GM19397 (cell line): Measurements from ENCODE around the gene SNRPA.
A peak's percentile ranks its signal among the peaks of the same experiment; 100 is the strongest.
"Not testable (repeated sequence)": the region's sequence is repeated elsewhere in the genome, so short reads cannot be mapped to it uniquely, and the experiment has no call there.

ENCODE experiments used
- ATAC-seq: cut with Tn5 transposase; IDR thresholded peaks from one replicate; pipeline ENCODE4 v1.9.1; 2021; ENCODE audit warnings: mild to moderate bottlenecking, moderate library complexity; ENCODE audit not compliant: unreplicated experiment

SNRPA gene

DNA sequence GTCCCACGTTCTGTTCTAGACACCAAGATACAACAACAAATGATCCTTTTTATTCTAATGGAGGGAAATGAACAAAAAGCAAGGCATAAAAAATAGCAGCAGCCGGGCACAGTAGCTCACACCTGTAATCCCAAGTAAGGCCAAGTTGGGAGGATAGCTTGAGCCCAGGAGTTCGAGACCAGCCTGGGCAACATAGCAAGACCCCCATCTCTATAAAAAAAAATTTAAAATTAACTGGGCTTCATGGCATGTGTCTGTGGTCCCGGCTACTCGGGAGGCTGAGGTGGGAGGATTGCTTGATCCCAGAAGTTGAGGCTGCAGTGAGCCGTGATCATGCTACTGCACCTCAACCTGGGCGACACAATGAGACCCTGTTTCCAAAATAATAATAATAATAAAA is 25.4 kb downstream of the SNRPA start:
- ATAC-seq = no peak

DNA sequence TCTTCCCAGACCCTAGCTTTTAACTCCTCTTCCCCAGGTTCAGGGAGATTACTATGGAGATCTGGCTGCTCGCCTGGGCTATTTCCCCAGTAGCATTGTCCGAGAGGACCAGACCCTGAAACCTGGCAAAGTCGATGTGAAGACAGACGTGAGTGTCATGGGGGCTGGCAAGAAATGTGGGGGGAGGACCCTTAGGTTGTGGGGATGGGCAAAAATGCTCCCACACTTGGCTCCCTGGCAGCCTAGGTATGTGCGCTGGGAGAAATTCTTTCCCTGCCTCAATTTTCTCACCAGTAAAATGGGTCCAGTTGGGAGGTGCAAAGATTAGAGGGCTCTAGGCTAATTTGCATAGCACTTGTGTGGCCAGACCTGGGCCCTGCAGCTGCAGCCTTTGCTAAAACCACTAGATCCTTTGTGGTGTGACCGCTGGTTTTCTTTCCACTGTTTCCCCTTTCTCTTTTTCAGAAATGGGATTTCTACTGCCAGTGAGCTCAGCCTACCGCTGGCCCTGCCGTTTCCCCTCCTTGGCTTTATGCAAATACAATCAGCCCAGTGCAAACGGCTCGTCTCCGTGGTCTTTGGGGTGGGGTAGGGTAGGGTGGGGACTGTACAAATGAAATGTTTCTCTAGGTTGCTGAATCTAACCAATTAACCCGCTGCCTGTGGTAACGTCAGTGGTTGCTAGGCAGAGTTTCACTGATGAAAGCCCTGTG is 26.1 kb downstream of the SNRPA start:
- ATAC-seq = peak; percentile 65

DNA sequence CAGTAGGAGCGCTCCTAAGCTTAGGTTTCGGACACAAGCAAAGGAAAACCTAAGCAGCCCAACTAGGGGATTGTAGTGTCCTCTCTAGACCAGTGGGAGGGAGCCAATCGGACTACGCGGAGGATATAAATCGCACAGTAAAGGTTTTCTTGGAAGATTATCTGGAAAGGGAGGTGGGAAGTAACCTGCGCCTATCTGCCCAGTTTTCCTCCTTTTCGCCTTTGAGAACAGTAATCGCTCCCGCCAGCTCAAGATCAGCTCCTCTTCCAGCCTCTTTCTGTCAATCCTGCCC is 26.6 kb downstream of the SNRPA start:
- ATAC-seq = no peak

DNA sequence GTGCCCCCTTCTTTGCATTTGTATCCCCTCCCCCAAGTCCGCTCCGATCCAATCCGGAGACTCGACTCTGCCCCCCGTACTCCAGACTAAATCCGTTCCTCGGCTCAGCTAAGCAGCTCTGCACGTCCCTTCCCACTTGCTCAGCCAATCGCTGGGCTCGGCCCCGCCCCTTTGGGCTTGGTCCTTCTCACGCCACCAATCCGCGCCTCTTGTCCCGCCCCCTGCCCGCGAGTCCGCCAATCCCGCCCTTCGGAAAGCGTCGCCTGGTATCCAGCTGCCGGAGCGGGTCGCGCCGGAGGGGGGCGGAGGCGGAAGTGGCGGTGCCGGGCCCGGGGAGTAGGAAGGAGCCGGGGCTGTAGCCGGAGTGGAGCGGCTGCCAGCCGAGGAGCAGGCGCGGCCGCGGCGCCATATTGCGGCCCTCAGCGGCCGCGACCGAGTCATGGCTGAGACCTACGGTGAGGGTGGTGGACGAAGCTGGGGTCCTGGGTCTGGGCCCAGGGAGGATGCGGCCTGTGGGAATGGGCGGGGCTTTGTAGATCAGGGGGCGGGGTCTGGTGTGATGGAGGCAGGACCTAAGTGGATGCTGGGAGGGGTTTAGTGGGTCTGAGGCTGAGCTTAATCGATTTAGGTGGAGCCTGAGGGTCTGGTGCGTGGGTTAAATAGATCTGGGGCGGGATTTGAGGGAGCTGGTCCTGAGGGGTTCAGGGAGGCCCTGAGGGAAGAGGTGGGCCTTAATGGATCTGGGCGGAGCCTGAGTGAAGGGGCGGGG is 27.1 kb downstream of the SNRPA start, which contains the start of gene RAB4B:
RAB4B (plus strand) TSS at position 311 of the 769 bp plus-strand sequence; CDS start at position 440, 129 bp downstream.
- ATAC-seq = peak; percentile 65

DNA sequence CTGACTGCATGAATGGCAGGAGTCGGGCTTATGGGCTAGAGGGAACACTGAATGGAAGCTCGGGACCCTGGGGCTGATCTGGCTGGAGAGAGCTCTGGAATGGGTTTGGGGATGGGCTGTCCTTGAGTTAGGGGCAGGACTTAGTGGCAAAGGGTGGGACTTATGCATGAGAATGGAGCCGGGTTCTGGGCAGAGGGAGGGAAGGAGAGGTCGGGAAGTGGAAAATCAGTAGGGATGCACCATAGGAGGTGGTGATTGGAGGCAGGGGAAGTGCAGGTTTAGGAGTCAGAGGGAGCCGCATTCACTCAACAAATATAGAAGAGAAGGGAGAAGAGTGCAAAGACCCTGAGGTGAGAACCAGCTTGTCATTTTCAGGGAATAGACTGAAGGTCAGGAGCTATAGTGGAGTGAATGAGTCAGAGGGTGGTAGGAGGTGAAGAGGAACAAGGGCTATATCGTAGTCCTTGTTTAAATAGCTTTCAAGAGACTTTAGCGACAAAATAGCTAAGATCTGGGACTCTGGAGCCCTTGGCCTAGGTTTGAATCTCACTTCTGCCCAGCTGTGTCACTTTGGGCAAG is 27.8 kb downstream of the SNRPA start:
- no peak for ATAC-seq

DNA sequence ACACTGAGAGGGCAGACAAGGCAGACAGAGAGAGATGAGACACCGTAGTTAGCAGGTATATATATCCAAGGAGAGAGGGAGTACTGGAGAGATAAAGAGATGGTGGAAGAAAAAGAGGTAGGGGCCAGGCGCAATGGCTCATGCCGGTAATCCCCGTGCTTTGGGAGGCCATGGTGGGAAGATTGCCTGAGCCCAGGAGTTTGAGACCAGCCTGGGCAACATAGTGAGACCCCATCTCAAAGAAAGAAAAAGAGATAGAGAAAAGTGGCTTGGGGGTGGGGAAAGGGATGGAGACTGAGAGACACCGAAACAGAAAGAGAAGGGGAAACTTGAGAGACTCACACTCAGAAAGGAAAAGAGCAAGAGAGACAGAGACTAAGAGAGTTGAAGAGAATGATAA is 29.6 kb downstream of the SNRPA start:
- no peak for ATAC-seq

DNA sequence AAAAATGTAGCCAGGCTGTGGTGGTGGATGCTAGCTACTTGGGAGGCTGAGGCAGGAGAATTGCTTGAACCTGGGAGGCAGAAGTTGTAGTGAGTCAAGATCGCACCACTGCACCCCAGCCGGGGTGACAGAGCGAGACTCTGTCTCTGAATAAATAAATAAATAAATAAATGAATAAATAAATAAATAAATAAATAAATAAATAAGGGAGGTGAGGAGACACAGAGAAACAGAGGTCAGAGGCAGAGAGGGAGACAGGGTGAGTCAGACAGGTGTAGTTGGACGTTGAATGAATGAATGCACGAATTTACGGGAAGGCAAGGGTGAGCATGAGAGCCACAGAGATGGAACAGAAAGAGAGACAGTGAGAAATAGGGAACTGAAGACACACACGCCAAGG is 30.1 kb downstream of the SNRPA start:
- no peak for ATAC-seq

DNA sequence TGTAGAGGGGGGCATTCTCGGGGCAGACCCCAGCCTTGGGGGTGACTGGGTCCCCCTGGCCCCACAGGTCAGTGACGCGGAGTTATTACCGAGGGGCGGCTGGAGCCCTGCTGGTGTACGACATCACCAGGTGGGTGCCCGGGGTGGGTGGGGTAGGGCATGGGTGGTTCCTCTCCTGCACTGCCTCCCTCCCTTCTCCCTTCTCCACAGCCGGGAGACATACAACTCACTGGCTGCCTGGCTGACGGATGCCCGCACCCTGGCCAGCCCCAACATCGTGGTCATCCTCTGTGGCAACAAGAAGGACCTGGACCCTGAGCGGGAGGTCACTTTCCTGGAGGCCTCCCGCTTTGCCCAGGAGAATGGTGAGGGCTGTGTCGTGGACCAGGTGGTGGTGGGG is 32.7 kb downstream of the SNRPA start:
- no peak for ATAC-seq

DNA sequence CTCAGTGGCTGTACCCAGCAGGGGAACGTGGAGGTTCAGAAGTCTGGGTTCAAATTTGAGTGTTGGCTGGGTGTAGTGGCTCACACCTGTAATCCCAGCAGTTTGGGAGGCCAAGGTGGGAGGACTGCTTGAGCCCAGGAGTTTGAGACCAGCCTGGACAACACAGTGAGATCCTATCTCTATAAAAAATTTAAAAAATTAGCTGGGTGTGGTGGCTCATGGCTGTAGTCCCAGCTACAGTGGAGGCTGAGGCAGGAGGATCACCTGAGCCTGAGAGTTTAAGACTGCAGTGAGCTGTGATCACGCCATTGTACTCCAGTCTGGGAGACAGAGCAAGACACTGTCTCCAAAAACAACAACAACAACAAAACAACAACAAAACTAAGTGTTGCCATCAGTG is 33.1 kb downstream of the SNRPA start:
- ATAC-seq = not testable (repeated sequence)

DNA sequence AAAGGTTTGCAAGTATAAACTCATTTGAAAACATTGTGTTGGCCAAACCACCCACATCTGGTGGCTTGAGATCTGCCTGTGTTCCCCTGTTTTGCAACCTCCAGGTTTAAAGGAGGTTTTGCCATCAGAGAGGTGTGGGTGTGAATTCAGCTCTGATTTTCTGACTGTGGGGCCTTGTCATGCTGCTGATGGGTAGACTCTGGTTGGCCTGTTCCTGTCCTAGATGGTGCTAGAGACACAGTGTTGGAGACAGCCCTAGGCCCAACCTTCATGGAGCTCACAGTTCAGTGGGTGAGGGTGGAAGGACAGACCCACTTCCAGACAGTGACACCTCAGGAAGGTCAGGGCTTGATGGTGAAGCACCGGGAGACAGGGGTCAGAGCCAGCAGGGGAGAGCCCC is 34.5 kb downstream of the SNRPA start:
- no peak for ATAC-seq

DNA sequence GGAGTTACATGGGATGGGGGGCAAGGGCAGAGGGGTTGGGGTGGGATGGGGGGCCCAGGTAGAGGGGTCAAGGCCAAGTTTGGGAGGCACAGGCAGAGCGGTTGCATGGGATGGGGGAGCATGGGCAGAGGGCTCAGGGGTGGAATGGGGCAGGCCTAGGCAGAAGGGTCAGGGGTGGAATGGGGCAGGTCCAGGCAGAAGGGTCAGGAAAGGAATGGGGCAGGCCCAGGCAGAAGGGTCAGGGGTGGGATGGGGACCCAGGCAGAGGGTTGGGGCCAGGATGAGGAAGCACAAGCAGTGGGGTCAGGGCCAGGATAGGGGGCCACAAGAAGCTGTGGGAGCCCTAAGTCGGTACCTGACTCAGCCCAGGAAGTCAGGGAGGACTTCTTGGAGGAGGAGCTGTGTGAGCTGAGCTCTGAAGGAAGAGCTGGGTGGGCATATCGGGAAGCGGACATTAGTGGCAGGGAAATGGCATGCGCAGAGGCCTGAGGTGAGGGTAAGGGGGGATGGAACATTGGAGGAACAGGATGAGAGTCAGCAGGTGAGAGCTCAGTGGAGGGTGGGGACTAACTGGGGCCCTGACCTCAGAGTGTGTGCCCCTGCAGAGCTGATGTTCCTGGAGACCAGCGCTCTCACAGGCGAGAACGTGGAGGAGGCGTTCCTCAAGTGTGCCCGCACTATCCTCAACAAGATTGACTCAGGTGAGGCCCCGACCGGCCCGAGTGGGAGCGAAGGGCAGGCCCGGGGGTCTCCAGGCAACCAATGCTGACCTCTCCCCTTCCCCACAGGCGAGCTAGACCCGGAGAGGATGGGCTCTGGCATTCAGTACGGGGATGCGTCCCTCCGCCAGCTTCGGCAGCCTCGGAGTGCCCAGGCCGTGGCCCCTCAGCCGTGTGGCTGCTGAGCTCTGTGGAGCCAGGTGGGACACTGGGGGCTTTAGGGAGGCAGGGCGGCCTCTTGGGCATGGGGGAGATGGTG is 35.3 kb downstream of the SNRPA start:
- ATAC-seq = no peak

DNA sequence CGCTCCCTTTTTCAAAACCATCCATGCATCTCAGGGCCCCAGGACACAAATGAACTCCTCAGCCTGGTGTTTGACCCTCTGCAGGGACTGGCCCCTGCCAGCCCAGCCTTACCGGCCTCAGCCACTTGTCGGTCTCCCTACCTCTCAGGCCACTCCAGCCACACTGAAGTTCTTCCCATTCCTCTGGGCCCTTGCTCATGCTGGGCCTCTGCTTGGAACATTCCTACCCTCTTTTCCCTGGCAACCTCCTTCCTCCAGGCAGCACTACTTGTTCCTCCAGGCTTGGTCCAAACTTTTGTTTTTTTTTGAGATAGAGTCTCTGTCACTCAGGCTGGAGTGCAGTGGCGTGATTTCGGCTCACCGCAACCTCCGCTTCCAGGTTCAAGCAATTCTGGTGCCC is 40.3 kb downstream of the SNRPA start:
- no peak for ATAC-seq

DNA sequence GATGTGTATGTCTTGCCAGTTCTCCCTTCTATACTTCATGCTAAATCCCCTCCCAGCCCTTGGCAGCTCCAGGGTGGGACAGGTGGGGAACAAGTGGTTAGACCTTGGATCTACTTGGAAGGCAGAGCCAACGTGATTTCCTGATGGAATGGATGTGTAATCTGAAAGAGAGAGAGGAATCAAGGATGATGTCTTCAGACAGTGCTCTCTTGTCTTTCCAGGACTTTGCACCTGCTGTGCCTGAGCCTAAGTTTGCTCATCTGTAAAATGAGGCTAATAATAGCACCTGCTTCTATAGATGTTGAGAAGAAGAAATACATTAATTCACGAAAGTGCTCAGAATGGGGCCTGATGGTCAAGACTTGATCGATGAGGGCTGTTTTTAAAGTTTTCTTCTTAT is 41.0 kb downstream of the SNRPA start:
- ATAC-seq = no peak

DNA sequence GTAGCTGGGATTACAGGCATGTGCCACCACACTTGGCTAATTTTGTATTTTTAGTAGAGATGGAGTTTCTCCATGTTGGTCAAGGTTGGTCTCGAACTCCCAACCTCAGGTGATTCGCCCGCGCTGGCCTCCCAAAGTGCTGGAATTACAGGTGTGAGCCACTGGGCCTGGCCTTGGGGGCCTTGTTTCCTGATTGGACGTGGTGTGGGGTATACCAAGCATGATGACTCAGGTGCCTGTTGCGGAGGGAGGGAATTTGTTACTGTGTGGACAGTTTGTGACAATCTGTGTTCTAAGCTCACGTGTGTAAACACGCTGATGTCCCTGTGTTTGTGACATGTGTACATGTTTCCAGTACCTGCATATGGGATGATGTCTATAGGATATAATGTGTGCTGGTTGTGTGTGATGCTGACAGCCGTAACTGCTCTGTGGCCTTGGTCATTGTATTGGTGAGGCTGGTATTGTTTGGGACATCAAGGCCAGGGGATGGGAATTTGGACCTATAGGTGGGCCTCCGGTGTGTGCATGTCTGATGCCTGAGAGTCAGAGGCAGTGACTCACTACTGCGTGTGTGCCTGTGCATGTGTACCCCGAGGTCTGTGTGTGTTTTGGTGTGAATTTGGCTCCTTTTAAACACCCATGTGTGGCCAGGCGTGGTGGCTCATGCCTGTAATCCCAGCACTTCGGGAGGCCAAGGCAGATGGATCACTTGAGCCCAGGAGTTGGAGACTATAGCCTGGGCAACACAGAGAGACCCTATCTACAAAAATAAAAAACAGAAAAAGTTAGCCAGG is 46.4 kb downstream of the SNRPA start:
- no peak for ATAC-seq

DNA sequence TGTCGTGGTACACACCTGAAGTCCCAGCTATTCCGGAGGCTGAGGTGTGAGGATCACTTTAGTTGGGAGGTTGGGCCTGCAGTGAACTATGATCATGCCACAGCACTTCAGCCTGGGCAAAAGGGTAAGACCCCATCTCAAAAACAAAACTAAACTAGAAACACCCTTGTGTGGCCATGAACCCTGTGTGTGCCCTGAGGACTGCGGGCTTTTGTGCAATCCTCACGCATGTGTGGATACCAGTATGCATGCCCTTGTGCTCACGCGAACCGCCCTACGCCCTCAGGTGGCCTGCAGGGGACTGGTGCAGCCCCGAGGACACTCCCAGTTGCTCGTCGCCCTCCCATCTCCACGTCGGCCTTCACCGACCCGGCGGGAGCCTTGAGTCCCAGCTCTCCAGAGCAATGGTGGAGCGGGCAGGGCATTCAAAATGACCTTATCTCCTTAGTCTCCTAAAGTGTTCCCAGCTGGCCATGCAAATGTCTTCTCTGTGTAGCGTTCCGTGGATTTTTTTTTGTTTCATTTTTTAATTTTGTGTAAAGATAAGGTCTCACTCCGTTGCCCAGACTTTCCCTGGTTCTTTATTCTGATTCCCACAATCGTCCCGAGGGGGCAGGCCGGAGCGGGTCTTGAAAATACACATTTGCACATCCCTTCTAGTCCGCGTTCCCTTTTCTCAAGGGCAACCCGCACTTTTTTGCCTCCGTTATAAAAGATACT is 47.1 kb downstream of the SNRPA start:
- no peak for ATAC-seq

DNA sequence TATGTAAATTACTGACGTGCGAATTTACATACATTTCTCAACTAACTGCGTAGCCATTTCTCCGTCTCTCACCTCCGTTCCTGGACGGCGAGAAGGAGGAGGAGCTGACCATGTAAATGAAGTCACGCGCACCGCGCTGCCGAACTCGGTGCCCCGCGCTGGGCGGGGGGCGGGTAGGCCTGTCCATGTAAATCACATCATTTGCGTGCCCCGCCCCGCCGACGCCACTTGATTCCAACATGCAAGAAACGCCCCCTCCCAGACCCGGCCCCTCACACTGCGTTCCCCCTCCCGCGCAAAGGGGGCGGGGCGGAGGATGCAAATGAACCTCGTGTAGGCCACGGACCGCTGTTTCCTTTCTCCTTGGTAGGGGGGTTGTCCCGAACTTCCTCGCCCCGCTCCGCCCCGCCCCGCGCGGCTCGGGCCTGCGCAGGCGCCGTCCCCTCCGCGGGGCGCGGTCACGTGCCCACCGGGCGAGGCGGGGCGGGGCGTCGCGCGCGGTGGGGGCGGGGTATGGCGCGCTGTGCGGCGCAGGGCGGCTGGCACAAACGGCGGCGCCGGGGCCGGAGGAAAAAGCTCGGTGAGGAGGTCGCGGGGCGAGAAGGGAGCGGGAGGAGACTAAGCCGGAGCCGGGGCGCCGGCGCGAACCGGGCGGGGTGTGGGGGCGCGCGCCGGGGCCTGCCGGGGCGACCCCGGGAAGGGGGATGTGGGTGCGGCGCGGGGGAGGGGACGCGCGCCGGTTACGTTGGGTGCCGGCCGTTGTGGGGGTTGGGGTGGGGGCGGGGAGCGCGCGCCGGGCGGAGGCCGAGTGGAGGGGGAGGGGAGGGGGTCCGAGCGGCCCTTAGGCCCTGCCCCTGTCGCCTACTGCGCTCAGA is 47.9 kb downstream of the SNRPA start, which contains the start of gene EGLN2:
EGLN2 (plus strand) TSS at position 509 of the 875 bp plus-strand sequence. CDS start 1,382 bp downstream, outside the sequence.
- peak; percentile 80 for ATAC-seq

DNA sequence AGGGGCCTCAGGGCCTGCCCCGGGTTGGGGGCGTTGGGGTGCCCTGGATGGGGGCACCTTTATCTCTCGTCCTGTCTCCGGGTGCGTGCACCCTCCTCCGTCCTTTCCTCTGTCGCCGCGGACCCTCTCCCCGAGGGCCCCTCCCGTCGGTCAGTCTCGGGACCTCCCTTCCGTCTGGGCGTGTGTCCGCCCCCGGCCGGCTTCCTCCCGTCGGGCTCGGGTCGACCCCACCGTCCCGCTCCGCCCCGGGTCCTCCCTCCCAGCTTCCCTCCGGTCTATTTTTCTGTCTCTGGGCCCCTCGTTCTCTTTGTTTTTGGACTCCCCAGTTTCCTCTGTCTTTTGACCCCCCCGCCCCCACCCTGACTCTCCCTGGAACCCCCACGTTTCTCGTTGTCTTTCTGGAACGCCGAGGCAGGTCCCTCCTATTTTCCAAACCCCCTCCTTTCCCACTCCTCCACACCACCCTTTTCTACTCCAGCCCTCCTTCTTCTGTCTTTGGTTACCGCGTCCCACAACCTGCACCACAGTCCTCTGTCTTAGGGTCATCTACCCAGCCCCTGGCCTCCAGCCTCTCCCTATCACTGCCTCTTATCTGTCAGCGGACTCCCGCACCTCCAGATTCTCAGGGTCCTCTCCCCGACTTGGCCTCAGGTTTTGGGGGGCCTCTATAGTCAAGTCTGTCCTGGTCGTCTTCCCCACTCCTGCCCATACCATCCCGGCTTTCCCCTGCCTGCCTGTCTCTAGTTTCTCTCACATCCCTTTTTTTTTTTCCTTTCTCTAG is 48.7 kb downstream of the SNRPA start:
- ATAC-seq = no peak
